Keratinocyte (primary cell): ENCODE measurements around the gene PGLYRP2. TPM values are rescaled to one million over a fixed set of nuclear protein-coding genes. Genes with fewer than 3 reads are reported as not detected.

Experiments used
- DNase-seq: peaks from one replicate; pipeline ENCODE4 v3.0.0-alpha.2; 2011; ENCODE audit warnings: low read depth, missing footprints, low spot score
- FAIRE-seq: peaks from 2 replicates; lab custom pipeline; 2011; peaks lifted over from hg19 to GRCh38; lab: Jason Lieb, UNC
- H2AFZ ChIP-seq: 2 replicates; pipeline ENCODE4 v1.6.0; 2012; ENCODE audit warnings: low read length, control low read depth, inconsistent platforms; ENCODE audit not compliant: control insufficient read depth
- H3K27ac ChIP-seq: 2 replicates; pipeline ENCODE4 v1.5.1; 2011; ENCODE audit warnings: low read length; ENCODE audit not compliant: control insufficient read depth, insufficient read depth
- H3K27me3 ChIP-seq: 3 replicates; pipeline ENCODE4 v1.6.0; 2011; ENCODE audit warnings: low read length; ENCODE audit not compliant: control insufficient read depth, insufficient read depth; ENCODE audit errors: extremely low read depth
- H3K36me3 ChIP-seq, 2 experiments: 2 replicates in 1 of 2; 3 replicates in 1 of 2; pipeline ENCODE4 v1.5.1; 2011; ENCODE audit warnings: low read length in 2 of 2, mild to moderate bottlenecking in 1 of 2; ENCODE audit not compliant: control insufficient read depth in 2 of 2, insufficient read depth in 2 of 2; ENCODE audit errors: extremely low read depth in 1 of 2
- H3K4me1 ChIP-seq: 3 replicates; pipeline ENCODE4 v1.5.1; 2011; ENCODE audit warnings: low read length; ENCODE audit not compliant: control insufficient read depth, insufficient read depth; ENCODE audit errors: extremely low read depth
- H3K4me2 ChIP-seq: 3 replicates; pipeline ENCODE4 v1.6.0; 2011; ENCODE audit warnings: low read depth, low read length; ENCODE audit not compliant: control insufficient read depth, insufficient read depth; ENCODE audit errors: extremely low read depth
- H3K4me3 ChIP-seq, 3 experiments: fragments of 200-600 bp in 1 of 3; sonication (generic) in 1 of 3; 2 replicates in 2 of 3; 3 replicates in 1 of 3; pipeline ENCODE4 v1.5.1; 2011 to 2016; ENCODE audit warnings: low read length in 3 of 3, mild to moderate bottlenecking in 3 of 3, control low read depth in 2 of 3, inconsistent platforms in 1 of 3, low read depth in 1 of 3, mixed read lengths in 1 of 3, mixed run types in 1 of 3, moderate library complexity in 1 of 3; ENCODE audit not compliant: control insufficient read depth in 2 of 3, insufficient read depth in 2 of 3; ENCODE audit errors: extremely low read depth in 1 of 3
- H3K79me2 ChIP-seq: 2 replicates; pipeline ENCODE4 v1.6.0; 2012; ENCODE audit warnings: low read length; ENCODE audit not compliant: control insufficient read depth, insufficient read depth
- H3K9ac ChIP-seq: 3 replicates; pipeline ENCODE4 v1.6.0; 2011; ENCODE audit warnings: low read length; ENCODE audit not compliant: control insufficient read depth, insufficient read depth; ENCODE audit errors: extremely low read depth
- H3K9me1 ChIP-seq: 3 replicates; pipeline ENCODE4 v1.6.0; 2011; ENCODE audit warnings: low read length; ENCODE audit not compliant: control insufficient read depth, insufficient read depth; ENCODE audit errors: extremely low read depth
- H3K9me3 ChIP-seq: 2 replicates; pipeline ENCODE4 v1.5.1; 2012; ENCODE audit warnings: low read depth, low read length; ENCODE audit not compliant: control insufficient read depth
- H4K20me1 ChIP-seq: 3 replicates; pipeline ENCODE4 v1.6.0; 2011; ENCODE audit warnings: low read length; ENCODE audit not compliant: control insufficient read depth, insufficient read depth; ENCODE audit errors: extremely low read depth
- CTCF ChIP-seq, 3 experiments: IDR thresholded peaks in 1 of 3; conservative IDR thresholded peaks in 1 of 3; optimal IDR thresholded peaks in 1 of 3; 2 replicates in 2 of 3; 3 replicates in 1 of 3; pipeline versions ENCODE3 to v1.5.1; 2011; ENCODE audit warnings: low read length in 3 of 3, mild to moderate bottlenecking in 3 of 3, moderate library complexity in 2 of 3, control low read depth in 1 of 3, inconsistent platforms in 1 of 3; ENCODE audit not compliant: insufficient read depth in 2 of 3; ENCODE audit errors: extremely low read depth in 1 of 3
- EZH2 ChIP-seq: IDR thresholded peaks from one replicate; pipeline ENCODE4 v1.6.1; 2012; ENCODE audit warnings: inconsistent platforms, mild to moderate bottlenecking, low read length, moderate library complexity
- dilution Hi-C: fragments of 300-500 bp; cut with MboI; formaldehyde crosslinking; loops from one replicate; pipeline ENCODE4 v1.7.0; 2020; ENCODE audit warnings: low sequenced_read_pairs; ENCODE audit not compliant: extremely low pct_ligation_motif_present
- polyA plus RNA-seq, 5 experiments: library from polyadenylated mRNA; depleted of rRNA in 3 of 5; stranded (reverse) in 3 of 5; stranded (forward) in 1 of 5; unstranded in 1 of 5; fragments of >200 nt; gene quantifications; 1 replicate in 1 of 5; 2 replicates in 3 of 5; 3 replicates in 1 of 5; pipeline versions ENCODE4 v1.2.1 to v1.2.3, GENCODE V29; 2011 to 2012; ENCODE audit warnings: missing spikeins in 2 of 5, low read depth in 1 of 5, low replicate concordance in 1 of 5

PGLYRP2 gene
- polyA plus RNA-seq, 1 donor (not counting 4 experiments of a cell fraction or from before 2014, with no cell fraction given) = not detected

DNA sequence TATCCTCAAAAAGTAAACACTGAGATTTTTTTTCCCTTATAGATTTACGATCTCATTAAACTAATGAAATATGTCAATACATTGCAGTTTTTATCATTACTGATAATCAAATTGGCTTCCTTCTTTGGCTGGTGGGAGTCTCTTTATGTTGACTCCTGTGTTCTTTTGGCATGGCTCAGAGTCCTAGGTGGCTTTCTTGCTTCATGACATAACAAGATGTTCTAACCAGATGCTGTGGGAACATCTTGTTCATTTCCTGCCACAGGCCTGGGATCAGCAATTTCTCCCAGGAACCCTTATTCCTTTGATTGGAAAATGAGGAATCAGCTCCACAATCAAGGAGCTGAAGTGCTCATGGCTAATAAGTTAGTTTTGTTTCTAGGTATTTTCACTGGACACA lies 15.8 kb upstream of the PGLYRP2 start:
- Histone ChIP-seq H4K20me1 (no peaks in the 10 kb centered on the region), H3K4me3 (no peak overlapping the region), H3K27me3 (no peaks in the 10 kb centered on the region), H3K4me1 (no peaks in the 10 kb centered on the region), H2AFZ (no peak overlapping the region), H3K9me1 (no peaks in the 10 kb centered on the region), H3K4me2 (no peak overlapping the region), H3K27ac (no peak overlapping the region), H3K36me3 (no peaks in the 10 kb centered on the region), H3K9me3 (no peaks in the 10 kb centered on the region), H3K79me2 (no peaks in the 10 kb centered on the region), H3K9ac (no peak overlapping the region)
- TF ChIP-seq EZH2 (no peak), CTCF (optimal IDR thresholded peaks at IDR 0.05 in 1 of 3, IDR thresholded peaks at IDR 0.05 in 1 of 3, conservative IDR thresholded peaks at IDR 0.05 in 1 of 3; ENCODE audit: extremely low read depth in 1 of 3, insufficient read depth in 2 of 3, low read length in 3 of 3) (no peak)
- no peak for DNase-seq
- dilution Hi-C loops = no loop called here
- no peak for FAIRE-seq

DNA sequence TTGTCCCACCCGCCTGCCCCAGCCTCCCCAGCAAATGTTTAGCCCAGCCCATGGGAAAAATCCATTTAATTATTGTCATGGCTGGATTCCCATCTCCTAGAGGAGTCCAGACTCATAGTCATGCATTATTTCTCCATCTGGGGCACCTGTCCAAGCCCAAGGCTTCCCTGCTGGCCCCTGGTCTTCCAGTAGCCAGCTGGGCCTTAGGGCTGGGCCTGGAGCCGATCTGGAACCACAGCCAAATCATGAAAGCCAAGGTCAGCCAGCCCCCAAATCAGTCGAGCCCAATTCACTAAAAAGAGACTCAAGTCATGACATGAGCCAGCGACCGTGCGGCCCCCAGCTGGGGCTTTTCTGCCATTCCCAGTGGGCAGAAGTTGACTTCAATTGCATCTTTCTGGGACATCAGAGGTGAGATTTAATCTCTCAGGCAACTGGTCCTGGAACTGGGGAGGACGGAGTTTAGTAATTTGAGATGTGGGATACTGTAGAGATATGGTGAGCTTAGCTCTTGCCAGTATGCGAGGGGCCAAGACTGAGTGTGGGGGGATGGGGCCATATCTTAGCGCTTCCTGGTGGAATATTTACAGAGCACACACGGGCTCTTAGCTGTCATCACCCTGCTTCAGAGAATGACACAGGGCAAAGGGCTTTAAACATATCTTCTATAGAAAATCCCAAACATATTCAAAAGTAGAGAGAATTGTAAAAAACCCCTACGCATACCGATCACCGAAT lies 9.4 kb upstream of the PGLYRP2 start:
- Histone ChIP-seq H3K4me1 (no peaks in the 10 kb centered on the region), H2AFZ (no peak overlapping the region), H4K20me1 (no peaks in the 10 kb centered on the region), H3K9ac (no peak overlapping the region), H3K9me3 (peaks cover 2% of the 10 kb centered on the region), H3K9me1 (no peaks in the 10 kb centered on the region), H3K27ac (no peak overlapping the region), H3K36me3 (no peaks in the 10 kb centered on the region), H3K79me2 (no peaks in the 10 kb centered on the region), H3K4me3 (no peak overlapping the region), H3K4me2 (no peak overlapping the region), H3K27me3 (no peaks in the 10 kb centered on the region)
- dilution Hi-C loops = no loop called here
- FAIRE-seq (no peak), DNase-seq (no peak)
- no peak for TF ChIP-seq CTCF (optimal IDR thresholded peaks at IDR 0.05 in 1 of 3, IDR thresholded peaks at IDR 0.05 in 1 of 3, conservative IDR thresholded peaks at IDR 0.05 in 1 of 3; ENCODE audit: extremely low read depth in 1 of 3, insufficient read depth in 2 of 3, low read length in 3 of 3)
- TF ChIP-seq EZH2 = no peak
